NCI-H2227 (cell line): ENCODE results near the gene FBXO24.

ENCODE experiments used
- DNase-seq: peaks from one replicate; lab custom pipeline; 2025; ENCODE audit not compliant: unreplicated experiment; lab: John Stamatoyannopoulos, UW

FBXO24 gene

GRCh38 chr7:100614308-100614861, 28.3 kb downstream of the FBXO24 start:
- no peak for DNase-seq

GRCh38 chr7:100620239-100620638, 34.1 kb downstream of the FBXO24 start:
- no peak for DNase-seq

GRCh38 chr7:100620804-100621203, 34.7 kb downstream of the FBXO24 start:
- DNase-seq: no peak

- no peak for DNase-seq
Observed at GRCh38 chr7:100621554-100621953, 35.4 kb downstream of the FBXO24 start.

- DNase-seq: no peak
Observed at GRCh38 chr7:100623951-100624824, 38.1 kb downstream of the FBXO24 start.

DNA sequence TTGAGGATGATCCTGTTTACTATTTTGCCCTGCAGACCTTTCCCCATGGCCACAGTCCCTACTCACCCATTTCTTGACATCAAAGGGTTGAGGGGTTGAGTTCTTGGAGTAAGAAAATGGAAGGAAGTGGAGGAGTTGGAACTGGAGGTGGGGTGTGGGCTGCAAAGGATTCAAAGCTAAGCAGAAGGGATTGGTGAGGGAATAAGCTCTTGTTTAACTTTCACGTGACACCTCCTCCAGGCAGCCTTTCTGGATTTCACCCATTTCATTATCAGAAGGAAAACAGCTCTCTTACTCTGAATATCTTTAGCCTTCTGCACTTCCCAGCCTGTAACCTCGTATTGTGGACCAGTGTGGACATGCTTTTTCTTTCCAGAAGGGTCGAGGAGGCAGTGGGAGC, 39.9 kb downstream of the FBXO24 start:
- no peak for DNase-seq

GRCh38 chr7:100626530-100627237, 40.6 kb downstream of the FBXO24 start:
- DNase-seq: peak; percentile 90

DNA sequence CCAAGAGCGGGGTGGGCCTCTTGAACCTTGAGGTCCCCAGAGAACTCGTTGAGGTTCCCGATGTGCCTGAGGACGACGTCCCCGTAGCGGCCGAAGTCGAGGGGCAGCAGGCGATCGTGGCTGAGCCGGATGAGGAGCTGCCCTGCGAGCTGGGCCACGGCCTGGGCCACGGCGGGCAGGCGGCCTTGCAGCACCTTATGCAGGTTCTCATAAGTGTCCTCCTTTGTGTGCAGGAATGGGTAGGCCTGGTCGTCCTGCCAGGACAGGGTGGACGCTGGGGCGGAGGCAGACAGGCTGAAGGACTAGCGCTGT, 41.1 kb downstream of the FBXO24 start:
- no peak for DNase-seq

GRCh38 chr7:100629117-100629716, 43.1 kb downstream of the FBXO24 start:
- DNase-seq: peak; percentile 36

DNA sequence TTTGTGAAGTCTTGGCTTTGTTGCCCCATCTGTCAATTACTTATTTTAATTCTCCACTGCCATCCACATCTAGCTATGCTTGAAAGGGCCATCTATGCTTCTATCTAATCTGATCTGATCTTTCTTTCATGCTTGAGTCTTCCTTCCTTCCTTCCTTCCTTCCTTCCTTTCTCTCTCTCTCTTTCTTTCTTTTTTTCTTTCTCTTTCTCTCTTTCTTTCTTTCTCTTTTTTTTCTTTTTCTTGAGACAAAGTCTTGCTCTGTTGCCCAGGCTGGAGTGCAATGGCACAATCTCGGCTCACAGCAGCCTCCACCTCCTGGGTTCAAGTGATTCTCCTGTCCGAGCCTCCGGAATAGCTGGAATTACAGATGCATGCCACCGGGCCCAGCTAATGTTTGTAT, 43.9 kb downstream of the FBXO24 start:
- no peak for DNase-seq

GRCh38 chr7:100632951-100633717, 47.0 kb downstream of the FBXO24 start:
- DNase-seq: peak; percentile 70

- no peak for DNase-seq
Observed at GRCh38 chr7:100639995-100640516, 53.9 kb downstream of the FBXO24 start.

DNA sequence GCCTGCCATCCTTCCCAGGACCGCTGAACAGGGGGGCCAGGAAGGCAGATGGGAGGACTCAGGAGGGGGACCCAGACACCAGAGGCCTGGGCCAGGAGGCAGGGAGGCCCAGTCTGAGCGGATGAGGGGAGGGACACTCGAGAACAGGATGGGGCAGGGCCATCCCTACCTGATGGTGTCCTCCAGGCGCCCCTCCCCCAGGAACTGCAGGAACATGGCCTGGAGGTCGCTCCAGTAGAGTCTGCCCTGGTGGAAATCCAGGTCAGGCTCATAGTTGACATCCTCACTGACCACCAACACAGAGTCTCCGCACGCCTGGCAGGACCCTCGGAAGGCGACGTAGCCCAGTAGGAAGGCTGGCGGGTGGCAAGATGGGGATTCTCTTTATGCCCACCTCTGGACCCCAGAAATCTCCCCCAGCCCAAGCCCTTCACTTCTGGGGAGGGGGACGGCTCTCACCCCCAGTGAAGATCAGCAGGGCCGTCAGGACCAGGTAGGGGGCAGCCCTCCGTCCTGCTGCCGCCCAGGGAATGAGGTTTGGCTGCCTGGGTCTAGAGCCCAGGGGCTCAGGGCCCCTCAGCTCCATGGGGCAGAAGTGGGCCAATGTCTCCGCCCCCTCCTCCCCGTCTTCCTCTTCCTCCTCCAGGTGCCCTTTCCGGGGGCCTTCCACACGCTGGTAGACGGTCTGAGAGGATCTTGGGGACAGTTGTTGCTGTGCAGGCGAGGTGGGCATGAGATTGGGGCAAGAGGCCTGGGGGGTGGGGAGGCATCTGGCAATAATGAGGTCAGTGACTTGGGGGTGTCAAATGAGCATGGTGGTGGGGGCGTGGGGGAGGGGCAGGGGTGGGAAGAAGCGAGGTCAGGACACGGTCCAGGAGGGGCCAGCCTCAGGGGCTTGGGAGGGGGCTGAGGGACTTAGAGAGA, 54.7 kb downstream of the FBXO24 start:
- no peak for DNase-seq

- DNase-seq: no peak
Observed at GRCh38 chr7:100641463-100641859, 55.3 kb downstream of the FBXO24 start, which contains the start of gene TFR2. Gene TFR2 (minus strand): TSS chr7:100641552. CDS start chr7:100641509, 43 bp downstream.

DNA sequence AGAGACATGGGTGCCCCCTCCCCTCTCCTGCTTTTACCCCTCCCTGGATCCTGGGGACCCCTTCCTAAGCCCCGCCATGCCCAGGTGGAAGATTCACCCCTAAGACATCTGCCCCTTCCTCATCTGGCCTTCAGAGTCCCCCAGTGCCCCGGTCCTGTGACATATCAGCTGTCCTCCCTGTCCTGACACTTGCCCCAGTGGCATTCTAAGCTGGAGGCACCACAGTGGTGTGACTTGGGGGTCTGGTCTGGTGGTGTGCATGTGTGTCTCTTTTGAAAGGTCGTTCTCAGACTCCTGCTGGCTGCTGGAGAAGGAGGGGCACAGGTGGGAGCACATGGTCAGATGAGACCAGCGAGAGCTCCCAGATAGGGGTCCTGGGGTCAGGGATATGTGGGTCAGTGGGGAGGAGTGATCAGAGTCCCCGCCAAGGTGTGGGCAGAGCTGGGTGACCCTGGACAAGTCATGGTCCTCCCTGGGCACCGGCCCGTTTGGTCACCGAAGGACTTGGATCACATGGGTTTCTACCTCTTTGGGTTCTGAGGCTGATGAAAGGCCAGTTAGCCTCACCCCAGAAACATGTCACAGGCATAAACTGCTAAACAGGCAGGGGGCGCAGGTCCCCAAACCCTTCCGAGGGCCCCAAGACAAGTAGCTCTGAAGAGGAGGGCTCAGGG, 55.9 kb downstream of the FBXO24 start:
- no peak for DNase-seq

DNA sequence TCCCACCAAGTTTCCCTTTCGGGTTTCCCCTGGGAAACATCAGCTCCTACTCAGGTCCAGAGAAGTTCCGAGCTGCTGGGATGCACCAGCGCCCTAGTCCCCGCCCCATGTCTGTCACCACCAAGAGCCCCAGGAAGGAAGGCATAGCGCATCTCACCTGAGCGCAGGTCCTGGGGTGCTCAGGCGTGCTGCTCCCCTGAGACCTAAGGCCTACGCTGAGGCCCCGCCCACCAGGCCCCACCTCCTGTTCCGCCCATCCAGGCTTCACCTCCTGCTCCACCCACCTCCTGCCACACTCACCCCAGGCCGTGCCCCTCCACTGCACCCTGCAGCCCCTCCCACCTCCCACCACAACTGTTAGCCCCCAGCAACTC, 56.4 kb downstream of the FBXO24 start:
- no peak for DNase-seq

- DNase-seq: no peak
Observed at GRCh38 chr7:100649826-100650565, 63.9 kb downstream of the FBXO24 start.
